Hematopoietic multipotent progenitor cell treated with erythropoietin and hydrocortisone succinate and interleukin-3 and kit ligand, for 6 days (in vitro differentiated cells): Measurements from ENCODE around the gene ARHGEF10L.
"Not testable (repeated sequence)": the region's sequence is repeated elsewhere in the genome, so short reads cannot be mapped to it uniquely, and the experiment has no call there.

Source experiments
- DNase-seq: peaks from one replicate; pipeline ENCODE4 v3.0.0-alpha.2; 2015

The ARHGEF10L gene

GRCh38 chr1:17615157-17615556, 75.7 kb downstream of the ARHGEF10L start:
- no peak for DNase-seq

DNA sequence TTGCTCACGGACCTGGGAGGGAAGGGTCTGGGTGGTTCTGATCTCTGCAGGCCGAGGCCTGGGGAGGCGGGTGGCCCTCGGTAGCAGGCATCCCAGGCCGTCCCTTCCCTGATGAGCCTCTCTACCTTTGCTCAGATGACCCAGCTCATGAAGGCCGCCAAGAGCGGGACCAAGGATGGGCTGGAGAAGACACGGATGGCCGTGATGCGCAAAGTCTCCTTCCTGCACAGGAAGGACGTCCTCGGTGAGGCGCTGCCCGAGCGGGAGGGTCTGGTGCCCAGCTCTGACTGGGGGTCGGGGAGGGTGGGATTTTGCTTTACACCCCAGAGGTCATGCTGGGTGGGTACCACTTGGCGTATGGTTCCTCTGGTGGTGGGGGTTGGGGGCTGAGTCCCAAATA, 76.5 kb downstream of the ARHGEF10L start:
- no peak for DNase-seq

GRCh38 chr1:17616731-17617279, 77.3 kb downstream of the ARHGEF10L start:
- DNase-seq: no peak

GRCh38 chr1:17617787-17618557, 78.5 kb downstream of the ARHGEF10L start:
- DNase-seq: no peak

DNA sequence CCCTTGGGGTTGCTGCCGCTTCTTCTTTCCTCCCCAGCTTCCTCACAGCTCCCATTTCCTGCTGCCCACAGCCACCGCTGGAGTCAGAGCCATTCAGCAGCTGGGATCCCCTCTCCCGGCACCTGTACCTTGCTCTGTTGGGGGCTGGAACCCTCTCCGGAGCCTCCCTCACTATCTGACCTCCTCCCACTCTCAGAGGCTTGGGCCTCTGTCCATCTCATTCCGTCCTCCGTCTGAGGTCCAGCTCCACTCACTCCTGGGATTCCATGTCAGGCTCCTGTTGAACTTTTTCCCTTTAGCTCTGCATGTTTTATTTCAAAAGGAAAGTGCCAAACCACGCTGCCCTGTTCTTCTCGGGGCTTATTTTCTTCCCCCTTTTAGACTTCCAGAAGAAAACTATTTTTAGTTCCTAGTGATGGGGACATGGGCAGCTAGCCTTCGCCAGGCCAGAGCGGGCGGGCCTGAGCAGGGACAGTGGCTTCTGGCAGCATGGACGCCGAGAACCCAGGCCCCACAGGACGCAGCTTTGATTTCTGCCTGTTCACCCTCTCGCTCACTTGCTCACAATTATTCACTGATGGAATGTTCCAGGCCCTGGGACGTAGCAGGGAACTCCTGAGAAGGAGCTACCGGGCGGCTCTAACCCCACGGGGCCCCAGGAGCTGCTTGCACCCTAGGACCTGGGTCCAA, 79.2 kb downstream of the ARHGEF10L start:
- DNase-seq: no peak

DNA sequence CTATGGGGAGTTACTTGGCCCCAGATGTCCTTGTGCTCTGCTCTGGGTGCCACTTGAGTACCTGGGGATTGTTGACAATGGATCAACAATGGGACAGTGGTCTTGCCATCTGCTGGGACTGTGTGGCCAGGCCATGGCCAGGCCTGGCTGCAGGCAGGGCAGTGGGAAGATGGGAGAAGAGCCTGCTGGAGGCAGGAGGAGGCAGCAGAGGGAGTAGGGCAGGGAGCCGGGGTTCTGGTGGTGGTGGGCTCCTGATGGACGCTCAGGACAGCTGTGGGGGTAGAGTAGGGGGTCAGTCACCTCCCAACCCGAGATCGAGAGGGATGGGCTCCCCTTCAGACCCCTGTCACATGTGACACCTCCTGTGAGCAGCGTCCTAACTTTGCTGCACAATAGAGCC, 81.0 kb downstream of the ARHGEF10L start:
- no peak for DNase-seq

DNA sequence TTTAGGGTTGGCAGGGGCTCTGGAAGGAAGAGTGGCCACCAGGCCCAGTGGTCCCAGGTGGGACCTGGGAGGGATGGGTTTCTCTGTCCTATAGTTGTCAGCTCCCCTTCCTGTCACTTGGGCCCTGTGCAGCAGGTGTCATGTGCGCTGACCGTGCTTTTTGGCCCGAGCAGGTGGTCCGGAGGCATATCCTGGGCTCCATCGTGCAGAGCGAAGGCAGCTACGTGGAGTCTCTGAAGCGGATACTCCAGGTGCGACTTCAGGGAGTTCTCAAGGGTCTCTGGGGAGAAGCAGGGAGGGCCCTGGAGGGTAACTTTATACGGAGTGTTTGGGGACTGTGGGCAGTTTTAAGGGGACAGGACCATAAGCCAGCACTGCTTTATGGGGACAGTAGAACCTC, 82.2 kb downstream of the ARHGEF10L start:
- DNase-seq: no peak

DNA sequence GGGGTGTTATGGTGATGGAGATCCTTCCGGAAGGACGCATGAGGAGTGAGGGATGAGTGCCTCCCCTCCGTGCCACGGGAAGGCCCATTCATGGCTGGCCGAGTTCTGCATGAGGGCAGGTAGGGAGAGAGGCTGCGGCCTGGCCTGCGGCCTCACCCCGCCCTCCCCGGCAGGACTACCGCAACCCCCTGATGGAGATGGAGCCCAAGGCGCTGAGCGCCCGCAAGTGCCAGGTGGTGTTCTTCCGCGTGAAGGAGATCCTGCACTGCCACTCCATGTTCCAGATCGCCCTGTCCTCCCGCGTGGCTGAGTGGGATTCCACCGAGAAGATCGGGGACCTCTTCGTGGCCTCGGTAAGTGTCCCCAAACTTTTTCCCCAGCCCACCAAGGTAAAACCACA, 83.3 kb downstream of the ARHGEF10L start:
- no peak for DNase-seq

DNA sequence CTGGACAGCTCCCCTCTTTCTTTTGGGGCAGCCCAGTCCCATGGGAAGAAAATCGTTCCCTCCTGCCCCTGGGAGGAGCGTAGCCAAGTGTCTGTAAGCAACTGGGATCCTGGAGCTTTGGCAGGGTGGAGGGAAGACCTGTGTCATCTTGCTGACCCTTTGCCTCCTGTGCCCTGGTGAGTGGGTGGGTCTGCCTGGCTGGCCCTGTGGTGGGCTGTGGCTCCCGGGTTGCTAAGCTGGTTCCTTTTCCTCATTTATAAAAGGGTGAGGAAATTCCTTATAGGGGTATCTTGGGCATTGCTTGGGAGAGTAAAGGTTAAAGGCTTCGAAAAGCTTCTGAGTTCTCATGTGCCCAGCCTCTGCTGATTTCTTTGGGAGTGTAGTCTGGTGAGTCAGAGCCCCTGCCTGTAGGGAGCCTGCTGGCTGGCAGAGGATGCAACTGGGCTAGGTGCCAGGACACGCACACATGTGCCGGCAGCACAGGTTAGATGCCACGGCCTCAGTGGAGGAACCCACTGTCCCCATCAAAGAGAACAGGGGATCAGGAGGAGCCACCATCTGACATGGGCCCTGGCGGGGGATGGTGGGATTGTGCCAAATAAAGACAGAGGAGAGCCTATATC, 85.2 kb downstream of the ARHGEF10L start:
- DNase-seq: no peak

DNA sequence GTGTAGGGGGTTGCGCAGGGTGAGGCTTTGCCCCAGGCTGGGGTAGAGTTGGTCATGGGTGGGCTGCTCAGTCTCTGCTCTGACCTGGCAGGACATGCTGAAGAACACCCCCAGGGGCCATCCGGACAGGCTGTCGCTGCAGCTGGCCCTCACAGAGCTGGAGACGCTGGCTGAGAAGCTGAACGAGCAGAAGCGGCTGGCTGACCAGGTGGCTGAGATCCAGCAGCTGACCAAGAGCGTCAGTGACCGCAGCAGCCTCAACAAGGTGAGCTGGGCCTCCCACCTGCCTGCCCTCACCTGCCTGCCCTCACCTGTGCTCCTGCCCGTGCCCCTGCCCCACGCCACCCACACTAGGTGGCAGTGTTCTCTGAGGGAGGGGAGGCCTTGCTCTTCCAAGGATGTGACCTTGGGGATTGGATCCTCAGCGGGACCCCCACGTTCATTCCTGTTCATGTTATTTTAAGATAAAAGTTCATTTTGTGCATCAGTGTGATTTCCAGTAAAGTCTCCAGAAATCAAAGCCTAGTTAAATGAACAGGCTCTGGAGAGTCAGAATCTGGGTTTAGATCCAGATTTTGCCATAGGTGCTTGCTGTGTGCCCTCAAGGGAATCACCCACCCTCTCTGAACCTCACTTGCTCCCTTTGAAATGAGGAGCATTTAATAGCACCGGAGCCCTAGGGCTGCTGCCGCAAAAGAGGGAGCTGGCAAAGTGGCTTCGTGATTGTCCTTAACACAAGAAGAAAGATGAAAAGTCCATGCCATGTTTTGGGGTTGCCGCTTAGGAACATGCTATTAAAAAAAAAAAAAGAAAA, 87.9 kb downstream of the ARHGEF10L start:
- no peak for DNase-seq

- DNase-seq: not testable (repeated sequence)
Observed at GRCh38 chr1:17629046-17629445, 89.5 kb downstream of the ARHGEF10L start.

DNA sequence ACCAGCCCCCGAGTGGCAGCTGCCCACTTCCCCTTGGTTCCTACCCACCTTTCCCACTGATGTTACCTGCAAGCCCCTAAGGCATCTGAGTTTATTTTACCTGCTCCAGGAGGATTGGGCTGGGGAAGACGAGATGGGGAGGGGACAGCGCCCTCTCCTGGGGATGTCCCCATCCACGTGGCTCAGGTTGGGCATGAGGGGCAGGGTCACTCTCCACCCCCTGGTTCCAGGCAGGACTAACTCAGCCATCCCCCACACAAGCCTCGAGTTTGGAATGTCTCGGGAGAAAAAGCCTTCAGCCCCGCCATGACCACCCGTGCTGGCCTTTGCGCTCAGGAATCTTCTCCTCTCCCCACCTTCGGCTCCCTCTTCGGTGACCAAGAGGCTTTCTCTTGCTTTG, 90.0 kb downstream of the ARHGEF10L start:
- DNase-seq: no peak

DNA sequence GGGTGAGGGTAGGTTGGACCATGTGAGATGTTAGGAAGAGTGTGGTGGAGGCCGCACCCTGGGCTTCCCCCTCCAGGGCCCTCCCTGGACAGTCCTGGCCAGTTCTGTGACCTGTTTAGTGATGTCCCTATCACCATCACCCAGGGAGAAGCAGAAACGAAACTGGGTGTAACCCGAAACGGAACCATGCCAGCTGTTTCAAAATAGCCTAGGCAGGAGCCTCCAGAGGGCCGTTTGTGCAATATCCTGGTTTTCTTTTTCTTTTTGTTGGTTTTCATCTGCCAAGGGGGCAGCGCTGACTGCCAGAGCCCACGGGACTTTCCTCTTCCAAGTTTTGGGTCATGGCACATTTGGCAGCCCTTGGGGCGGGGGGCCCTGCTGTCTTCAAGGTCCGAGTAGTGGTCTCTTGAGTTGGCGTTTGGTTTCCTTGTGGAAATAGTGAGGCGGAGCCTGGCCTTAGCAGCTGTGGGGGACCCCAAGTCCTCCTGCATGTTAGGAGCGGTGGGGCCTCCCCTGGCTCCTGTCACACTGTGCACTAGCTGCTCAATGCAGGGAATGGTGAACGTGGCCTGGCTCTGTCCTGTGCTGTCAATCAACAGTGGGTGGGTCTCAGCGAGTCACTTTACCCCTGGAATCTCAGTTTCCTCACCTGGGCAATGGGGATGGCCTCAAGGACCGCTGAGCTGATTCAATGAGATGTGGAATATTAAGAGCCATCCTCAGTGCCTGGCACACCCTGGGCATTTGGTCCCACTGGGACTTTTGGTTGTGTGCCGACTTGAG, 90.7 kb downstream of the ARHGEF10L start:
- peak; percentile 8 for DNase-seq

GRCh38 chr1:17630986-17631385, 91.5 kb downstream of the ARHGEF10L start:
- DNase-seq: no peak

DNA sequence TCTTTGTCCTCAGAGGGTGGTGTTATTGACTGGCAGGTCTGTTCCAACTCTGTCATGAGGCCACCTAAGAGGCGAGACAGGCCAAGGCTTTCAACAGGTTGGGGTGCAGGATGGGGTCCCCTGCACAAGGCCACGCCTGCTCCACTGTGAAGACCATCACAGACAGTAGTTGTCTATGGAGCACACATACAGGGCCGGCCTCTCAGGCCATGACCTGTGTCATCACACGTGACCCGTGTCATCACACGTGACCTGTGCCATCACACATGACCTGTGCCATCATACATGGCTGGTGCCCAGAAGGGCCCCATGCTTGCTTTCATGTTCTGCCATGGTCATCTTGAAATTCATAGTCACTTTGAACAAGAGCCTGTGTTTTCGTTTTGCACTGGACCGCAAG, 91.9 kb downstream of the ARHGEF10L start:
- DNase-seq: no peak

DNA sequence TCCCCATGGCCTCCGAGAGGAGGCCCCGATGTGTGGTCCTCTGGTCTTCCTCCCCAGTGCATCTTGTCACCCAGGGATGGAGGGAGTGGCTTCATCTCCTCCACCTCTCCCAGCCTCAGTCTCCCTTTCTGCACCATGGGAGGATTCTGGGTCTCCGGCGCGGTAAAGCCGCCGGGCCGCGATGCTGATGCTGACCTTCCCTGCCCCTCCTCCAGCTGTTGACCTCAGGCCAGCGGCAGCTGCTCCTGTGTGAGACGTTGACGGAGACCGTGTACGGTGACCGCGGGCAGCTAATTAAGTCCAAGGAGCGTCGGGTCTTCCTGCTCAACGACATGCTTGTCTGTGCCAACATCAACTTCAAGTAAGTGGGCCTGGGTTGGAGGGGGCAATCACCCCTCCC, 92.6 kb downstream of the ARHGEF10L start:
- DNase-seq: no peak

GRCh38 chr1:17632541-17633184, 93.2 kb downstream of the ARHGEF10L start:
- no peak for DNase-seq

- DNase-seq: no peak
Observed at GRCh38 chr1:17633654-17634053, 94.2 kb downstream of the ARHGEF10L start.

GRCh38 chr1:17635276-17635675, 95.8 kb downstream of the ARHGEF10L start:
- no peak for DNase-seq

DNA sequence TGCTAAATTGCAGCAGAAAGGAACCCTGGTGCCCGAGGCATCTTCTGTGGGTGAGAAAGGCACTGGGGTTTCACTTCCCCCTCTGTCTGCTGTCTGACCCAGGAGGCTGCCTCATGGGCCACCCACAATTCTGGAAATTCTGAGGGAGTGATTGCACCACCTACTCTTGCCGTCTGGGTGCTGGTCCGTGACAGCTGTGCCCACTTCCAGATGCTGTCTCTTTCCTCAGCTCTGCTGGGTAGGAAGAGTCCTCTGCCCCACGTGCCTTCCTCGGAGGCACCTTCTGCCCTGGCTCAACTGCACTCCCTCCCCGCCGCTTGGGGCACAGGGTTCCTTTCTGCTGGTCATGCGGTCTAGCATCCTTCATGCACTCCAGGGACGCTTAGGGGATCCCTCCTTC, 96.3 kb downstream of the ARHGEF10L start:
- DNase-seq: no peak

- DNase-seq: no peak
Observed at GRCh38 chr1:17636612-17637011, 97.1 kb downstream of the ARHGEF10L start.

GRCh38 chr1:17637055-17637454, 97.6 kb downstream of the ARHGEF10L start:
- no peak for DNase-seq
